ENCODE measurements around the gene TTLL10. TPM values are rescaled to one million over a fixed set of nuclear protein-coding genes. Genes with fewer than 3 reads are reported as not detected.

Gene TTLL10

Small RNA genes within 50 kb of the gene (microRNA-seq; reads per million reads assigned to microRNA genes)
- gene MIR200A (1.2 reads per million), gene MIR200B (3.3 reads per million, percentile 4 among the genes with 10 or more reads in this experiment), gene MIR429 (not detected)

All from HL-60 (cell line).